Umbilical cord (tissue), 2 donors: Measurements from ENCODE around the gene SARDH. TPM values are rescaled to one million over a fixed set of nuclear protein-coding genes. Genes with fewer than 3 reads are reported as not detected.

Experiments
- DNase-seq: peaks from one replicate; pipeline ENCODE4 v3.0.0-alpha.2; 2015; ENCODE audit warnings: low spot score
- total RNA-seq: library from RNA; depleted of rRNA; stranded (reverse); fragments of >200 nt; gene quantifications from one replicate; pipeline ENCODE4 v1.2.3, GENCODE V29; 2014; ENCODE audit warnings: low replicate concordance; ENCODE audit not compliant: insufficient read depth

Gene SARDH
- total RNA-seq, 1 donor from 2014 or later: 7.7 TPM

DNA sequence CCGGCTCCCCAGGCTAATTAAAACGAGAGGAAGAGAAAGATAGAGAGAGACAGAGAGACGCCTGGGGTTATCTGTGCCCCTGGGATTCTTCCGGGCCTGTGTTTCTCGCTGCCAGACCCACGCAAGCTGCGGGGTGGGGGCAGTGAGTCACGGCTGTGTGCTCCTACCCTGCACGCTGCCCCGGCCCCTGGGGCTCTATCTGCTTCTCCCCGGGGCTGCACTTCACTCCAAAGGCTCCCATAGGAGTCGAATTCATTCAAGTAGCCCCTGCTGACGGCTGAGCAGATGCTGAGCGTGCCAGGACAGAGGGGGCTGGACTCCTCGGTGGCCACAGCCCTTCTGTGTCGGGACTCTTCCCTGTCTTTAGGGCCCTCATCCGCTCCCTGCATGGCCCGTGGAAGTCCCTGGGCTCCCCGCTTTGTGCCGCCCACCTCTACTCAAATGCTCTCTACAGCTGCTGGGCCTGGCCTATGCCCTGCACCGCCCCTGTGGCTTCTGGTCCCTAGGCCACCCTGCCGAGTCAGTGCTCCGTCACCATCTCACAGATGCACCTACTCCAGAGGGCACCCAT is 22.8 kb downstream of the SARDH start:
- DNase-seq: peak; percentile 69

DNA sequence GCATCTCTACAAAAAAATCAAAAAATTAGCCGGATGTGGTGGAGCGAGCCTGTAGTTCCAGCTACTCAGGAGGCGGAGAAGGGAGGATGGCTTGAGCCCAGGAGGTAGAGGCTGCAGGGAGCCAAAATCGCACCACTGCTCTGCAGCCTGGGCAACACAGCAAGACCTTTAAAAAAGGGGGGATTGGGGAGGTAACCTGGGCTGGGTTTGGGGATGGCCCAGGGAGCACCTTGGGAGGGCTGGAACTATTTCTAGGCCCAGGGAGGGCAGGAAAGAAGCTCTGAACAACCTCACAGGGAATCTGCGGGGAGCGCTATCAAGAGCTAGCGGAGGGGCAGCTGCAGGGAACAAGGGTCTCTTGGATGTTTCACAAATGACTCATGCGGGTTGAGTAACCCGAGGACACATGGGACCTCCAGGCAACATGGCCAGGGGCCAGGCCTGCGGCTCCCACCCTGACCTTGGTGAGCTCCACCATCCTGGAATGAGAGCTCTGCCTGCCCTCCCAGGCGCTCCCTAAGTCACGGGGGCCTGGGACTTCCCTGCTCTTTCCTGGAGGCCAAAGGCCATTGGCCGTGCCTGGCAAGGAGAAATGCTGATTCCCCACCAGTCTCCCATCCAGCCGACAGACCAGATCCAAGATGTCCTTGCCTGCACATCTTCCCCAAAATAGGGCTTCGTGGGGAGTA is 23.4 kb downstream of the SARDH start:
- peak; percentile 59 for DNase-seq

- no peak for DNase-seq
Observed at GRCh38 chr9:133713960-133714495, 24.1 kb downstream of the SARDH start.

DNA sequence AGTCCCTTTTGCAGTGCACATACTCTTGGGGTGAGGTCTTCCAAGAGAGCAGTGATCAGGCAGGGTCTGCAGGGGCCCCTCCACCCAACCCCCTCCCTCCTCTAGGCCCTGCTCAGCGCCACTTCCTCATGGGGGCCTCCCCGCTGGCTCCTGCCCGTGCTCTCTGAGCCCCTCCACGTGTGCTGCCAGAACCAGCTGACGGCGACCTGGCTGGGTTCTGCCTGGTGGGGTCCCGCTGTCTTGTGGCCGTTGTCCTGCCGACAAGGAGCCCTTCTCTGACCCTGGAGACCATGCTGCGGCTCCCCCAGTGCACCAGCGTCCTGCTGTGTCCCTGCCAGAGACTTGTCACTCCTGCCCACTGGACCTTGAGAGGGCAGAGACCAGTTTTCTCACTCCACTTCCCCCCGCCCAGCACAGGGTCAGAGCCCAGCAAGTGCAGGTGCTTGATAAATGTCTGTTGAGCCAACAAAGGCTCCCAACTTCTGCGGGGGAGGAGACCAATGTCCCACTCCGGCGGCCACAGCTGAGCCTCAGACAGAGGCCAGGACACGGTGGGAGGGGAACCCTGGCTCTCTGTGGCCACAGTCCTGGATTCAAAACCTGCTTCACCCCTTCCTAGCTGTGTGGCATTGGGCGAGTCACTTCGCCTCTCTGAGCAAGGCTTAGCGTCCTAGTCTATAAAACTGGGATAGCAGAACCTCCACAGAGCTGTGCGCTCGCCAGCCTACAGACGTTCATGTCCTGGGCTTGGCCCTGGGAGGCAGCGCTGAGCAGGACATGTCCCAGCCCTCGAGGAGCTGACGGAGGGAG is 24.8 kb downstream of the SARDH start:
- DNase-seq: no peak

DNA sequence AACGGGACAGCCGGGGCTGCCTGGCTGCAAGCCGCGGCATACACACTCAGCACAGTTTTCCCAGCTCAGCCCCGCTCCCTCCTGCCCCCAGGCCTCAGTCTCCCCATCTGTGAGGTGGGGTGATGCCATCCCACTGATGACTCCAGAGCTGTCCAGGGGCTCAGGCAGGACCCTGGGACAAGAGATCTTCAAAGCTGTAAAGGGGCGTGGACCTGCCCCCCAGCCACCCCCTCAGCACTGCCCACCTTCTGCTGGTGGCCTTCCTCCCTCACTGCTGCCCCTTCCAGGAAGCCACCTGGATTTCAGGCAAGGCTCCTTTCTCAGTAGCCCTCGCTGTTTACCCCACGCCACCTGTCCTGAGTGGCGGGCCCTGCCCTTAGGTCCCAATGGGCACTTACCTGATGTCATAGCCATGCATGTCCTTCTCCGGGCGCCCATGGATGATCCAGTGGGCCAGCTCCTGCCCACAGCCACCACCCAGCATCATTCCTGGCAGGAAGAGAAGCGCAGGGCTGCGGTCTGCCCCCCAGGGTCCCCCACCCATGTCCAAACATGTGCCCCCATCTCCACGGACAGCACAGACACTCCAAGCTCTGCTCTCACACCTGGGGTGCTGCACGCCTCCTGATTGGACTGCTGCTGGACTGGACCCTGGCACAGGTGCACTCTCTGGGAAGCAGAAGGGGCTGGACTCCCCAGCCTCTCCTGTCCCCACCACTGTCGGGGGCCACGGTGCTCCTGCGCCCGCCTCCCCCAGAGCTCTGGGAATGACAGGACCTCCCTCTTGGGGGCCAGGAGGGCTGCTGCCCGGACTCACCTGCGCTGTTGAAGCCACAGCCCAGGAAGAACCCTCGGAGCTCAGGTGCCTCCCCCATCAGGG is 25.7 kb downstream of the SARDH start:
- DNase-seq: no peak

DNA sequence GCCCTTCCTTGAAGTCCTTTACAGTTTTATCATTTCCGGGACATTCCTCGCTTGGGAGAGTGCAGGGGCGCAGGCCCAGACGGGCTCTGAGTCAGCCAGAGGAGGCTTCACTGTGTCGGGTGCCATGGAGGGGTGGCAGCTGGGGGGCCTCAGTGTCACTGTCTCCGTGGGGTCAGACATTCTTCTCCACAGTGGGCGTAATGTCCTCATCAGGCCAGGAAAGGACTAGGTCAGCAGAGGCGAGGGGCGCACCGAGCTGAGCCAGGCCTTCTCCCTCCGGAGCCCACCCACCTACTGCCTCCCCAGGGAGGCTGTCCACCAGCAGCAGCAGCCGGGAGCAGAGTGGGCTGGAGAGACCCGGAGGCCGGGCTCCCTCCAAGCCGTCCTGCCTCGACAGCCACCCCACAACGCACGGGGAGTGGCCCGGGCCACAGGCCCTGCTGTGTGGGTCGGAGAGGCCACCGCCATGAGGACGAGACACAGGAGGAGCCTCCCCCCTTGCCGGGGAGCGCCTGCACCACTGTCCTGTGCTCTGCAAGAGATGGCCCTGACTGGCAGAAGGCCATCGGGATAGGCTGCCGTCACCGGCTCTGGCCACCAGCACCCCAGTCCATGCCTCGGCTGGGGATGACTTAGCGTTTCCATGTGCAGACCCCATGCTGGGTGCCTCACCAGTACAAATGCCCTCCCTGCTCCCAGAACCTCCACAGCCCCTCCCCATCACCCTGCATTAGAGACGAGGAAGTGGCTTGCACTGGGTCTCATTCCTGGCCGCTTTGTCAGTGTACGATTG is 26.5 kb downstream of the SARDH start:
- peak; percentile 77 for DNase-seq

- DNase-seq: no peak
Observed at GRCh38 chr9:133710661-133711427, 27.3 kb downstream of the SARDH start.

DNA sequence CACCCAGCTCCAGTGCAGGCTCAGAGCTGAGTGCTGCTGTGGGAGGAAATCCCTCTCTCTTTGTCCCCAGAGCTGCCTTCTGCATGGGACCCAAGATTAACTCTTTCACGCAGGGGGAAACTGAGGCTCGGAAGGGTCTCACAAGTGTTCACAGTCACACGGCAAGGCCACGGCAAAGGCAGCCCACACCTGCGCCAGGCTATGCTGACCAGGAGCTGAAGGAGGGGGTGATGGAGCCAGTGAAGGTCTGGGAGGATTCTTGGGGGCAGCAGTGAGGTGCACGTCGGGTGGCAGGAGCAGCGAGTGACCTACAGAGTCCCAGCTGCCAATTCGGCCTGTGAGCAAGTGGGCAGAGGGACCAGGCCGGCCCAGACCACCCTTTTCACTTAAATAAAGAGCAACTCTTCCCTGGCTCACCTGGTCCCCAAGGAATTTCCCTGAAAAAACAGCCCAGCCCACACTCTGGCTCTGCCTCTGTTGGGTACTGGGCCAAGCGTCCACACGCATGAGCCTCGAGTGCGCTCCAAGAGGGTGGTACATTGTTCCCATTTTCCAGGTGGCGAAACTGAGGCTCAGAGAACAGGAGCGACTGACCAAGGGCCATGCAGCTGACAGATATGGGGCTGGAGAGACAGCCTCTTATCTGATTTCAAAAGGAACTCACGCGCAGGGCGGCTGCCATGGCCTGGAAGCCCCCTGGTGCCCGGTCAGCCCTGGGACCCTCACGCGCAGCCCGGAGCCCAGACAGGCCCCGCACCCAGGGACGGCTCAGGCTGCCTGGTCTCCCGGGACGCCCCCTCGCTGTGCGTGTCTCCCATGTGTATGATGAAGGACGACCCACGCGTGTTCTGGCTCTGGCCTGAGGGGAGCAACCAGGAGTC is 28.2 kb downstream of the SARDH start:
- no peak for DNase-seq

DNA sequence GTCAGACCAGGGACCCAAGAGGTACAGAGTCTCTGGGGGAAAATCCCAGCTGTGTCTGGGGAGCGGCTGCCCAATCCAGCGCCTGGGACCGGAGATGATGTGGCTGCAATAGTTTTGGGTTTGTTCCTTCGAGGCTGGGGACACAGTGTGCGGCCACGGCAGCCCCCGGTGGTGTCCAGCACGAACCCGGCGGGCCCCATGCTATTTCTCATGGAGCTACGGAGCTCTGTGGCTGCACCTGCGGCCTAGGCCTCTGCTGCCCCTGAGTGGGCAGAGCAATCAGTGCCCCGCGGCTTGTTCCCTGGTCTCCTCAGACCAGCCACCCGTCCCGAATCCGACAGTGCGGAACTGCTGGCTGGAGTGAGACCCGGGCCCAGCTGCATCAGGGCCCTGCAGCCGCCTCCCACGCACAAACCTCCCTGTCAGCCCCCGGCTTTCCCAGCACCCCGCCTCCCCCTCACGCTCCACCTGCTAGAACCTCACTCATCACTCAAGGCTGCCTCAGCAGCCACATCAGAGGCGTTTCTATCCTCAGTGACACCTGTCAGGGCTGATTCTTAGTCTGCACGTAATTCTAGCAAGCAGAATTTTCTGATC is 29.0 kb downstream of the SARDH start:
- no peak for DNase-seq

DNA sequence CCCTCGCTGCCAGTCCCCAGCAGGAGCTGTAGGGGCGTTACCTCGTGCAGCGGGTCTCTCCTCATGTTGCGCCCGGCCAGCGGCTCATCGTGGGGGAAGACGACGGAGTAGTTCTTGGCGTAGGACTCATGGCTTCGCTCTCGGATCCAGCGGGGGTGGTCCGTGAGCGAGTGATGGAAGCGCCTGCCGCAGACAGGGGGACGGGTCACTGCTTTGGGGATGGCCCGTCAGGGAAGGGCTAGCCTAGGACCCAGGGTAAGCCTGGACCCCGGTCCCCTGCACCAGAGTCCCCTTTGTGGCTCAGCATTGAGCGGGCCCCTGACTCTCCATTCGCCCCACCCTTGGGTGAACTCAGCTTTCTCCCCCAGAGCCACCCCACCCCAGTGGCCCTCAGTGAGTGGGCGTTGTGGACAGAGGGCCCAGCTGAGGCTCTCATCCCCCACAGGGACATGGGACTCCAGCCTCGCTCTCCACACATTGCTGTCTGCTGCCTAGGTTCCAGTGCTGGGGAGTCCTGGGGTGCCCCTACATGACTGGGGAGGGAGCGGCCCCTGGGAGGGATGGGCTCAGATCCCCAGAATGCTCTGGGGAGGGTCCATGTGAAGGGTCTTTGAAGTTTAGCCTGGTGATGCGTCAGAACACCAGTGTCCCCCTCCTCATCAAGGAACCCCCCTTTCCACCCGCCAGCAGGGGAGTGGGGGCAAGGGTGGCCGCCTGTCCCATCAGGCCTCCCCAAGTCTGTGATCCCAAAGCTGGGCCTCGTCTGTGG is 29.7 kb downstream of the SARDH start:
- DNase-seq: no peak

GRCh38 chr9:133707763-133708245 is 30.3 kb downstream of the SARDH start:
- no peak for DNase-seq

DNA sequence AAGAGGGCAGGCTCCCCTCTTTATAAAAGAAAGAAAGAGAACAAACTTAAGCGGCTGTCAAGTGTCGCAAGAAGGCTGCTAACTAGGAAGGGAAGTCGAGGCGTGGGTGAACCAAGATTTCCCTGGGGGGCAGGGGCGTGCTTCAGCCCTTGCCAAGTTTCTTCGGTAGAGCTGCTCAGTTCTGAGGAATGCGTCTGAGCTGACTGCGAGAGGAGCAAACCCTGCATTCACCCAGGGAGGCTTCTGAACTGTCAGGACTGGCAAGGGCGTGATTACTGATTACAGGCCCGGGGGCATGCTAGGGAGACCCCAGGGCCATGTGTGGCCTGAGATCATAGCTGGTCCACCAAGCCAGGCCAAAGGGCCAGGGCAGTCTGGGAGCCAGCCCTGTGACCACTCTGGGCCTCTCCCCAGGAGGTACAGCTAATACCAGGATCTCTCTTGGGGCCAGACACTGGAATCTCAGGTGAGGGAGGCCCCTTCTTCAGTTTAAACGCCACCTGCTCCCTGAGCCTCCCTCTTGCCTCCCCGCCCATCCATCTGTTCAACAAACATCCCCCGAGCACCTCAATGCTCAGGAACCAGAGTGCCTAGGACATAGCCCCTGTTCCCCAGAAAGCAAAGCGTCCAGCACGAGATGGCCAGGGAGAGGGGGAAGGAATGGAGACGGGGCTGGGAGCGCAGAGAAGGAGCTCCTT is 30.9 kb downstream of the SARDH start:
- DNase-seq: peak; percentile 47

DNA sequence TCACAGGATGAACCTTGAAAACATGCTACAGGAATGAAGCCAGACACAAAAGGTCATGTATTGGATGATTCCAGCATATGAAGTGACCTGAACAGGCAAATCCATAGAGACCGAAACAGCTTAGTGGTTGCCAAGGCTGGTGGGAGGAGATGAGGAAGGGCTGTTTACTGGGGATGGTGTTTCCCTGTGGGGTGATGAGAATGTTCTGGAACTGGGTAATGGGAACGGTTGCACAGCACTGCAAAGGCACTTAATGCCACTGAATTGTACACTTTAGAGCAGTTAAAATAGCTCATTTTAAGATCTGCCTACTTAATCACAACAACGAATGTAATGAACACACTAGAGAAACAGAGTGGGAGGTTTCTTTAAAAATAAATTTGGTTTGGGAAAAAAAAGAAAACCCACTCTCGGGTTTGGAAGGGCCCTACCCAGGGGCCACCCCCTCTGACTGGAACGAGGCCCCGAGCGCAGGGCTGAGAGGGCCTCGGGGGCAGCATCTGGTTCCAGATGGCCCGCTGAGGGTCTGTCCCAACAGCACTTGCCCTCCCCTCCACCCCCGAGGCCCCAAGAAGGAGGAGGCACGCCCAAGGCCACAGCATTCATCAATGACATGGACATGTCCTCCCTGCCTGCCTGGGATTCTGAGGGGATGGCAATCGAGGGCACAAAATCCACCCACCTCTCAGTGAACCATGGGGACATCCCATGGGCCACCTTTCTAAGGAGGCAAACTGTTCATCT is 31.7 kb downstream of the SARDH start:
- no peak for DNase-seq

- DNase-seq: no peak
Observed at GRCh38 chr9:133705576-133705975, 32.6 kb downstream of the SARDH start.

GRCh38 chr9:133704711-133705181 is 33.4 kb downstream of the SARDH start:
- DNase-seq: no peak
